Lung (tissue), 12 donors: ENCODE measurements around the gene FAM184B. TPM values are rescaled to one million over a fixed set of nuclear protein-coding genes. Genes with fewer than 3 reads are reported as not detected.

Experiments used
- ATAC-seq: fragments of 200-7000 bp; cut with Tn5 transposase; one replicate; pipeline ENCODE4 v1.9.1; 2020; ENCODE audit warnings: moderate number of reproducible peaks; ENCODE audit not compliant: insufficient read depth, low FRiP score
- DNase-seq, 3 donors: peaks; one replicate each; pipeline ENCODE4 v3.0.0-alpha.2; 2013 to 2017
- H3K27ac ChIP-seq, 2 donors: one replicate each; pipeline ENCODE4 v1.5.1; 2013; ENCODE audit warnings: mild to moderate bottlenecking in 2 of 2, moderate library complexity in 2 of 2, control low read depth in 1 of 2, inconsistent platforms in 1 of 2, low read depth in 1 of 2, low read length in 1 of 2
- H3K27me3 ChIP-seq, 3 donors: one replicate each; pipeline ENCODE4 v1.5.1; 2013; ENCODE audit warnings: low read length in 2 of 3; ENCODE audit not compliant: control insufficient read depth in 3 of 3, insufficient read depth in 3 of 3
- H3K36me3 ChIP-seq, 4 donors: one replicate each; pipeline ENCODE4 v1.5.1; 2013; ENCODE audit warnings: low read length in 4 of 4, mild to moderate bottlenecking in 1 of 4, moderate library complexity in 1 of 4; ENCODE audit not compliant: control insufficient read depth in 4 of 4, insufficient read depth in 4 of 4
- H3K4me1 ChIP-seq, 5 donors: one replicate each; pipeline ENCODE4 v1.5.1; 2013; ENCODE audit warnings: low read length in 5 of 5, mild to moderate bottlenecking in 2 of 5, moderate library complexity in 1 of 5; ENCODE audit not compliant: control insufficient read depth in 5 of 5, insufficient read depth in 5 of 5
- H3K4me3 ChIP-seq: one replicate; pipeline ENCODE4 v1.5.1; 2013; ENCODE audit warnings: mild to moderate bottlenecking, control low read depth, moderate library complexity
- H3K9ac ChIP-seq, 2 donors: one replicate each; pipeline ENCODE4 v1.5.1; 2013; ENCODE audit warnings: low read length in 2 of 2, control low read depth in 1 of 2; ENCODE audit not compliant: insufficient read depth in 1 of 2
- H3K9me3 ChIP-seq, 4 donors: one replicate each; pipeline ENCODE4 v1.5.1; 2013; ENCODE audit warnings: low read length in 3 of 4, mild to moderate bottlenecking in 1 of 4, moderate library complexity in 1 of 4; ENCODE audit not compliant: control insufficient read depth in 4 of 4, insufficient read depth in 3 of 4
- CTCF ChIP-seq: IDR thresholded peaks from 2 replicates; pipeline ENCODE4 v1.5.1; 2012; ENCODE audit warnings: mild to moderate bottlenecking; ENCODE audit errors: control extremely low read depth, extremely low read depth
- WGBS, 2 donors: extraction: QIAGEN DNeasy Blood & Tissue Kit; methylation state at CpG; one replicate each; pipeline ENCODE4 v1.1.7; 2013; 5-methylcytosine and 5-hydroxymethylcytosine counted together
- polyA plus RNA-seq, 2 donors: library from polyadenylated mRNA; stranded (reverse); fragments of 200-250 nt; gene quantifications; one replicate each; pipeline ENCODE4 v1.2.1, GENCODE V29; 2013
- total RNA-seq, 2 donors: library from RNA; depleted of rRNA in 1 of 2; stranded (reverse); fragments of >200 nt in 1 of 2; gene quantifications; one replicate each; pipeline ENCODE4 v1.2.1, GENCODE V29; 2014 to 2021
- donor health status: control.
- donor health status: control.
- donor health status: Bipolar disorder and iron deficiency.
- donor health status: healthy.
- donor health status: DM: yes; HTN: yes; CAD: no.

The FAM184B gene
- total and polyA plus RNA-seq, 4 donors = 0.06 to 0.18 (median 0.09) TPM

- TF ChIP-seq CTCF = no peak
- no peak for ATAC-seq
- H3K4me1 ChIP-seq = peaks cover 7 to 33% (median 8%) of the 10 kb centered on the region in 5 donors
- H3K9ac ChIP-seq = peak overlapping the region in 1 of 2 donors; percentile 40
- H3K9me3 ChIP-seq = peaks cover 0 to 3% (median 0%) of the 10 kb centered on the region in 4 donors
- no peaks in the 10 kb centered on the region for H3K27me3 ChIP-seq
- WGBS, 2 donors = 60 to 76% methylated on average over 6 of the region's 6 CpGs
- H3K36me3 ChIP-seq = peaks cover 14 to 25% (median 18%) of the 10 kb centered on the region in 4 donors
- peak; percentile 12 to 50 (median 50) for DNase-seq
- H3K4me3 ChIP-seq = no peak overlapping the region
- no peak overlapping the region for H3K27ac ChIP-seq
These were observed 26.0 kb upstream of the FAM184B start for GRCh38 chr4:17807446-17807845.

GRCh38 chr4:17805580-17806155 lies 24.2 kb upstream of the FAM184B start:
- DNase-seq (no peak), ATAC-seq (no peak)
- Histone ChIP-seq H3K9ac (no peak overlapping the region), H3K4me1 (peaks cover 0 to 26% (median 8%) of the 10 kb centered on the region in 5 donors), H3K4me3 (no peak overlapping the region), H3K36me3 (peaks cover 14 to 27% (median 21%) of the 10 kb centered on the region in 4 donors), H3K27me3 (no peaks in the 10 kb centered on the region), H3K27ac (no peak overlapping the region), H3K9me3 (peaks cover 0 to 3% (median 0%) of the 10 kb centered on the region in 4 donors)
- TF ChIP-seq CTCF = no peak
- WGBS, 2 donors = 94 to 95% methylated on average over 3 of the region's 3 CpGs

GRCh38 chr4:17797808-17798207 lies 16.4 kb upstream of the FAM184B start:
- no peak for DNase-seq
- Histone ChIP-seq H3K4me1 (no peaks in the 10 kb centered on the region), H3K4me3 (no peak overlapping the region), H3K36me3 (peaks cover 2 to 14% (median 13%) of the 10 kb centered on the region in 4 donors), H3K27me3 (no peaks in the 10 kb centered on the region), H3K9me3 (no peaks in the 10 kb centered on the region), H3K27ac (no peak overlapping the region), H3K9ac (no peak overlapping the region)
- TF ChIP-seq CTCF = no peak
- 95 to 100% methylated on average over 1 of the region's 1 CpG for WGBS, 2 donors
- ATAC-seq = no peak

- no peak overlapping the region for H3K4me3 ChIP-seq
- DNase-seq (no peak), ATAC-seq (no peak)
- no peak overlapping the region for H3K27ac ChIP-seq
- WGBS, 2 donors = 65 to 67% methylated on average over 1 of the region's 1 CpG
- H3K9ac ChIP-seq = no peak overlapping the region
- TF ChIP-seq CTCF = no peak
- H3K27me3 ChIP-seq = no peaks in the 10 kb centered on the region
- H3K9me3 ChIP-seq = no peaks in the 10 kb centered on the region
- no peaks in the 10 kb centered on the region for H3K4me1 ChIP-seq
- peaks cover 2 to 10% (median 8%) of the 10 kb centered on the region in 4 donors for H3K36me3 ChIP-seq
These were observed 13.3 kb upstream of the FAM184B start for GRCh38 chr4:17794730-17795129.
